ENCODE measurements around the gene HBQ1.
"Not testable (repeated sequence)": the region's sequence is repeated elsewhere in the genome, so short reads cannot be mapped to it uniquely, and the experiment has no call there.

The HBQ1 gene

GRCh38 chr16:180101-180675 lies at the start of gene HBQ1:
Gene HBQ1 (plus strand): TSS chr16:180459. CDS start chr16:180487, 28 bp downstream.
- no peak for DNase-seq

- no peak for DNase-seq
These were observed 49.6 kb upstream of the HBQ1 start for GRCh38 chr16:130533-131173.

- DNase-seq: no peak
These were observed 48.1 kb upstream of the HBQ1 start for GRCh38 chr16:132120-132519.

DNA sequence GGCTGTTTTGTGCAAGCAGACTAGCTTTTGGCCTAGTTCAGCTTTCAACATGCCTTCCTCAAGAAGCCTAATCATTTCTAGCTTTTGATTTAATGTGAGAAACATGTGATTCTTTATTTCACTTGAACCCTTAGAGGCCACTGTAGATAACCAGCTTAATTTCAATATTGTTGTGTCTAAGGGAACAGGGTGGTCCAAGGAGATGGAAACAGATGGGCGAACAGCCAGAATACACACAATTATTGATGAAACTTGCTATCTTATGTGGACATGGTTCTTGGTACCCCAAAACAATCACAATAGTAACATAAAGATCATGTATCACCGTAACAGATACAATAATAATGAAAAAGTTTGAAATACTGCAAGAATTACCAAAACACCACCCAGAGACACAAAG lies 46.5 kb upstream of the HBQ1 start:
- no peak for DNase-seq

- no peak for DNase-seq
These were observed 42.2 kb upstream of the HBQ1 start for GRCh38 chr16:138049-138417.

GRCh38 chr16:140175-140857 lies 39.9 kb upstream of the HBQ1 start:
- no peak for DNase-seq

- no peak for DNase-seq
These were observed 37.8 kb upstream of the HBQ1 start for GRCh38 chr16:142405-142967.

- DNase-seq: no peak
These were observed 37.2 kb upstream of the HBQ1 start for GRCh38 chr16:143047-143446.

GRCh38 chr16:143456-143855 lies 36.8 kb upstream of the HBQ1 start:
- no peak for DNase-seq

GRCh38 chr16:144797-145252 lies 35.4 kb upstream of the HBQ1 start:
- DNase-seq: no peak

- DNase-seq: no peak
These were observed 33.6 kb upstream of the HBQ1 start for GRCh38 chr16:146646-147045.

DNA sequence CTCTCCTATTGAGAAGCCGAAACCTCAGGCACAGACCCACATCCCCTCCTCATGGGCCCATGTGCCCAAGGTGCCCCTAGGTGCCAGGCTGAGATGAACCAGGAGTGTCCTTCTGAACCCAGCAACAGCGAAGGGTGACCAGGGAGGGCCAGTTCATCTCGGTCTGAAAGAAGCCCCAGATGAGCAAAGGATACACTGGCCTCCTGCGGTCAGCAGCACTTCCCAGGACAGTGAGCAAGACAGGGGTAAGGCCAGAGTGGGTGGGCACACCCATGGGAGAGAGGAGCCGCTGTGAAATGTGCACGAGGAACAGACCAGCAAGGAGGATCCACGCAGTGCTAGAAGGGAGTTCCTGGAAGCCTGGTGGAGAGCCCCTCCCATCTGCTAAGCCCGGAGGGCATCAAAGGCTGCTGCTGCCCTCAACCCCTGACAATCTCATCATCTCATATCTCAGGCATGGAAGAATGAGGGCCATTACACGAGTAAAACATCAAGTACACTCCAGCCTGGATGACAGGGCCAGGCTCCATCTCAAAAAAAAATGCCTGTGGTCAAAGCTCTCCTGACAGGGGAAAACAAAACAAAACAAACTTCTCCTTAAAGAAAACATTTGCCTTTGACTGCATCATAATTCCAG lies 31.1 kb upstream of the HBQ1 start:
- DNase-seq: no peak

DNA sequence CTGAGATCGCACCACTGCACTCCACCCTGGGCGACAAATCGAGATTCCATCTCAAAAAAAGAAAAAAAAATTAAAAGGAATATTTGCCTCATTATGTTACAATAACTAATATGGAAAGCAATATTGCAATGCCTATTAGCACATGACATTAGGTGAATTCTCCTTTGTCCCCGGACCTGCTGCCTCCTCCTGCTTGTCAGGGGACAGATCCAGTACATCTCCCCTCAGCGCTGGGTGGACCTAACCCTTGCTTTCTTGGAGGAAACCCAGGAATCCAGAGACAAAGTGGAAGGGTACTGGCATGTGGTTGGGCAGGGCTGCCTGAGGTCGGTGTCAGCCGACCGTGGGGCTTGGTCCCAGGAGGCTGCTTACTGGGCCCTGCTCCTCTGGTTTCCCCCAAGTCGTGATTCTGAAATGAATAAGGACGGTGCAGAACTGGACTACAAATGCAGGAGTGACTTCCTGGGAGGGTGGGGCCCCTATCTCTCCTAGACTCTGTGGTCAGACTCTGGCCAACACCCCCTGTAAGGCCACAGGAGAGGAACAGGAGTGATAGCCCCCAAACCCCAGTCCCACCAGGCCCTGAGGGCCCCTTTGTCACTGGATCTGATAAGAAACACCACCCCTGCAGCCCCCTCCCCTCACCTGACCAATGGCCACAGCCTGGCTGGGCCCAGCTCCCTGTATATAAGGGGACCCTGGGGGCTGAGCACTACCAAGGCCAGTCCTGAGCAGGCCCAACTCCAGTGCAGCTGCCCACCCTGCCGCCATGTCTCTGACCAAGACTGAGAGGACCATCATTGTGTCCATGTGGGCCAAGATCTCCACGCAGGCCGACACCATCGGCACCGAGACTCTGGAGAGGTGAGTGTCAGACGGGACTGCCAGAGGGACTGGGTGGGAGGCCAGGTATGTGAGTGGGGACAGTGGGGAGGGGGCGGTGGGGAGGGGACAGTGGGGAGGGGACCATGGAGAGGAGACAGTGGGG lies 27.8 kb upstream of the HBQ1 start, which contains the start of gene HBZ:
TSS of gene HBZ (plus strand) at position 504 of the 988 bp plus-strand sequence. CDS start at position 770, 266 bp downstream.
- no peak for DNase-seq

GRCh38 chr16:153129-153521 lies 27.1 kb upstream of the HBQ1 start:
- DNase-seq: not testable (repeated sequence)

- not testable (repeated sequence) for DNase-seq
These were observed 26.6 kb upstream of the HBQ1 start for GRCh38 chr16:153550-154216.

DNA sequence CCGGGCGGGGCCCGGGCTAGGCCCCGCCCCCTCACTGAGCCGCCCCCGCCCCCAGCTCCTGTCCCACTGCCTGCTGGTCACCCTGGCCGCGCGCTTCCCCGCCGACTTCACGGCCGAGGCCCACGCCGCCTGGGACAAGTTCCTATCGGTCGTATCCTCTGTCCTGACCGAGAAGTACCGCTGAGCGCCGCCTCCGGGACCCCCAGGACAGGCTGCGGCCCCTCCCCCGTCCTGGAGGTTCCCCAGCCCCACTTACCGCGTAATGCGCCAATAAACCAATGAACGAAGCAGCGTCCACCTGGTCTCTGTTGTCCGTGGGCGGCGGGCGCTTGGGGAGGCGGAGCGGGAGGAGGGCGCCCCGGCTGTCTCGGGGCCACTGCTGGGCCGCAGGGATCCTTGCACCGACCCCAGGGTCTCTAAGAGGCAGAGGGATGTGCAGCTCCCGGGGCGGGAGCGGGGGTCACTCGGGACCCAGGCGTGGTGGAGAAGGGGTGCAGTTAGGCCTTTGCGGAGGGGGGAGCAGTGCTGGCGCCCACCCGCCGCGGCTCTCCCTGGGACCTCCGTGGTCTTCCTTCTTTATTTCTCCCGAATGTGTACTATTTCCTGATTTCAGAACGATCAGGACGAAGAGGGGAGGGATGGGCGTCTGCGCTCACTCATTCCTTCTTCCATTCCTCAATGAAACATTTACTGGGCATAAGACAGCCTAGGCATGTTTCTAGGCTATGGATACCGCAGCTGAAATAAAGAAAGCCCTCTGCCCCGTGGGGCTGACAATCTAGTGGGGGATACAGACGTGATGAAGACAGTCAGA lies 25.8 kb upstream of the HBQ1 start:
- no peak for DNase-seq

DNA sequence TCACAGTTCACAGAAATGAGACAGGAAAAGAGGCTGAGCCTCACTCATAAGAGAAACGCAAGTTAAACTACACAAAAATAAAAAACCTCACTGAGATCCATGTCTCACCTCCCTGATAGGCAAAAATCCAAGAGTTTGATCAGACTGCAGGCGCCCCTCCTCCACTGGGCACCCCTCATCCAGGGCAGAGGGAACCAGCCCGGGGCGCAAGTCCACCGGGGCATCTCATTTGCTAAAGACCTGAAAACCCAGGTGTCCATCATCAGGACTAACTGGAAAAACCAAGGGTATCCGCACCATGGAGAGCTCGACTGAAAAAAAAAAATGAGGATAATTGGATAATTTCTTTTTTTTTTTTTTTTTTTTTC lies 25.2 kb upstream of the HBQ1 start:
- DNase-seq: no peak

GRCh38 chr16:159136-159849 lies 21.0 kb upstream of the HBQ1 start:
- no peak for DNase-seq

GRCh38 chr16:160242-160641 lies 20.0 kb upstream of the HBQ1 start:
- not testable (repeated sequence) for DNase-seq

DNA sequence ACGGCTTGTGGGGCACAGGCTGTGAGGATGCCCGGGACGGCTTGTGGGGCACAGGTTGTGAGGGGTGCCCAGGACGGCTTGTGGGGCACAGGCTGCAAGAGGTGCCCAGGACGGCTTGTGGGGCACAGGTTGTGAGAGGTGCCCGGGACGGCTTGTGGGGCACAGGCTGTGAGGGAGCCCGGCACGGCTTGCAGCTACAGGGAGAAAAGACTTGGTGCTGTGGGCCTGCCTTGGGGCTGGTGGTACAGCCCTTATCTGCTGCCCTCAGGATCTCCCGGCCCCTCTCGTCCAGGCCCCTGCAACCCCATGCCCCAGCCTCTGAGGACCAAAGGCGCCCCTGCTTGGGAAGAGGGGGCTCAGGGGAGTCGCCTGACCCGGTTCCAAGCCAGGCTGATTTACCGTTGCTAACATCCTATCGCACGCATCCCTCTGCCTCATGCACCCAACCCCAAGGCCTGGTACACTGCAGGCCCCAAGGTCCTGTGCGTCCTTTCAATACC lies 19.5 kb upstream of the HBQ1 start:
- no peak for DNase-seq

All from SIG-M5 (cell line).